Measurements from ENCODE around the gene AADACL4.
"Not testable (repeated sequence)": the region's sequence is repeated elsewhere in the genome, so short reads cannot be mapped to it uniquely, and the experiment has no call there.

Gene AADACL4

GRCh38 chr1:12709696-12710095 is 65.8 kb downstream of the AADACL4 start:
- ATAC-seq (ENCODE audit: low read depth) = no peak
- Histone ChIP-seq H3K36me3 (ENCODE audit: low read depth) (no peaks in the 10 kb centered on the region), H3K4me3 (ENCODE audit: severe bottlenecking) (no peak overlapping the region), H3K27me3 (ENCODE audit: insufficient read depth, poor library complexity, severe bottlenecking) (no peaks in the 10 kb centered on the region), H3K4me1 (ENCODE audit: insufficient read depth, poor library complexity, severe bottlenecking) (no peaks in the 10 kb centered on the region), H3K27ac (ENCODE audit: poor library complexity, severe bottlenecking) (no peak overlapping the region), H3K9me3 (ENCODE audit: severe bottlenecking) (no peaks in the 10 kb centered on the region)
- TF ChIP-seq CTCF (IDR thresholded peaks at IDR 0.05; ENCODE audit: poor library complexity, severe bottlenecking) = no peak
- no peak for DNase-seq (ENCODE audit: low spot score)

- Histone ChIP-seq H3K9me3 (ENCODE audit: severe bottlenecking) (no peaks in the 10 kb centered on the region), H3K4me1 (ENCODE audit: insufficient read depth, poor library complexity, severe bottlenecking) (no peaks in the 10 kb centered on the region), H3K27me3 (ENCODE audit: insufficient read depth, poor library complexity, severe bottlenecking) (no peaks in the 10 kb centered on the region), H3K4me3 (ENCODE audit: severe bottlenecking) (no peak overlapping the region), H3K27ac (ENCODE audit: poor library complexity, severe bottlenecking) (no peak overlapping the region), H3K36me3 (ENCODE audit: low read depth) (no peaks in the 10 kb centered on the region)
- no peak for TF ChIP-seq CTCF (IDR thresholded peaks at IDR 0.05; ENCODE audit: poor library complexity, severe bottlenecking)
- DNase-seq (ENCODE audit: low spot score) = no peak
- ATAC-seq (ENCODE audit: low read depth) = no peak
These were observed 67.7 kb downstream of the AADACL4 start for GRCh38 chr1:12711536-12711935.

- no peak for DNase-seq (ENCODE audit: low spot score)
- Histone ChIP-seq H3K4me1 (ENCODE audit: insufficient read depth, poor library complexity, severe bottlenecking) (no peaks in the 10 kb centered on the region), H3K27ac (ENCODE audit: poor library complexity, severe bottlenecking) (no peak overlapping the region), H3K9me3 (ENCODE audit: severe bottlenecking) (no peaks in the 10 kb centered on the region), H3K36me3 (ENCODE audit: low read depth) (no peaks in the 10 kb centered on the region), H3K27me3 (ENCODE audit: insufficient read depth, poor library complexity, severe bottlenecking) (no peaks in the 10 kb centered on the region), H3K4me3 (ENCODE audit: severe bottlenecking) (no peak overlapping the region)
- TF ChIP-seq CTCF (IDR thresholded peaks at IDR 0.05; ENCODE audit: poor library complexity, severe bottlenecking) = no peak
- no peak for ATAC-seq (ENCODE audit: low read depth)
These were observed 68.2 kb downstream of the AADACL4 start for GRCh38 chr1:12712076-12712475.

DNA sequence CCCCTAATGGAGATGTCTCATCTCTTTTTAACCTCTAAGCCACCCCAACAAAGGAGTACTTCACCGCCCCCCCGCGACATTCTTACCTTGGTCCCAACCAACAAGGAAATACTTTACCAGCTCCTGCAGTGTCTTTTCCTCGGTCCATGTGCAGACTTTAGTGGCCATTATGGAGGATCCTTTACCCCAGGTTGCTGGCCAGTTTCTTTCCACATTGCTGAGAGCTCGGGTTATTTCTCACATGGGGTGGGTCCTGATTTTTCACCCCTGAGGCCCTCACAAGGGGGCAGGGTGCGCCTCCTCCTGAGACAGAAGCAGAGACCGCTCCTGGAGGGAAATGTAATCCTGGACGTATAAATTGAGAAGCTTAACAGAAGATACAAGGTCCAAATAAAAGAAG is 69.0 kb downstream of the AADACL4 start:
- H3K9me3 ChIP-seq (ENCODE audit: severe bottlenecking) = no peaks in the 10 kb centered on the region
- no peaks in the 10 kb centered on the region for H3K36me3 ChIP-seq (ENCODE audit: low read depth)
- no peaks in the 10 kb centered on the region for H3K27me3 ChIP-seq (ENCODE audit: insufficient read depth, poor library complexity, severe bottlenecking)
- no peak for ATAC-seq (ENCODE audit: low read depth)
- no peak for DNase-seq (ENCODE audit: low spot score)
- TF ChIP-seq CTCF (IDR thresholded peaks at IDR 0.05; ENCODE audit: poor library complexity, severe bottlenecking) = no peak
- no peak overlapping the region for H3K4me3 ChIP-seq (ENCODE audit: severe bottlenecking)
- no peaks in the 10 kb centered on the region for H3K4me1 ChIP-seq (ENCODE audit: insufficient read depth, poor library complexity, severe bottlenecking)
- no peak overlapping the region for H3K27ac ChIP-seq (ENCODE audit: poor library complexity, severe bottlenecking)

- not testable (repeated sequence) for H3K9me3 ChIP-seq (ENCODE audit: severe bottlenecking); H3K27me3 ChIP-seq (ENCODE audit: insufficient read depth, poor library complexity, severe bottlenecking); H3K4me1 ChIP-seq (ENCODE audit: insufficient read depth, poor library complexity, severe bottlenecking); H3K4me3 ChIP-seq (ENCODE audit: severe bottlenecking); ATAC-seq (ENCODE audit: low read depth); DNase-seq (ENCODE audit: low spot score); H3K36me3 ChIP-seq (ENCODE audit: low read depth); H3K27ac ChIP-seq (ENCODE audit: poor library complexity, severe bottlenecking)
These were observed 69.8 kb downstream of the AADACL4 start for GRCh38 chr1:12713651-12714050.

Data from RWPE2 (cell line).